ENCODE data around the gene SMAD1.

SMAD1 gene

GRCh38 chr4:145551660-145552059, 70.0 kb downstream of the SMAD1 start:
- peaks cover 11 to 14% of the 10 kb centered on the region in 2 donors for H3K36me3 ChIP-seq (ENCODE audit: control insufficient read depth in 2 of 2, insufficient read depth in 2 of 2, low read length in 2 of 2)
- no peak overlapping the region for H3K9ac ChIP-seq (ENCODE audit: low read depth in 1 of 2, low read length in 2 of 2)
- H3K27ac ChIP-seq (ENCODE audit: low read depth in 2 of 2, low read length in 2 of 2) = no peak overlapping the region
- H3K4me3 ChIP-seq (ENCODE audit: low read length in 2 of 2) = no peak overlapping the region
- no peaks in the 10 kb centered on the region for H3K4me1 ChIP-seq (ENCODE audit: control insufficient read depth in 2 of 2, insufficient read depth in 2 of 2, low read length in 2 of 2)
- H3K27me3 ChIP-seq (ENCODE audit: control insufficient read depth in 2 of 2, insufficient read depth in 2 of 2, low read length in 2 of 2) = no peaks in the 10 kb centered on the region
- H3K9me3 ChIP-seq (ENCODE audit: control insufficient read depth in 2 of 2, low read length in 2 of 2) = no peaks in the 10 kb centered on the region

- Histone ChIP-seq H3K9me3 (ENCODE audit: control insufficient read depth in 2 of 2, low read length in 2 of 2) (no peaks in the 10 kb centered on the region), H3K36me3 (ENCODE audit: control insufficient read depth in 2 of 2, insufficient read depth in 2 of 2, low read length in 2 of 2) (peaks cover 11 to 14% of the 10 kb centered on the region in 2 donors), H3K9ac (ENCODE audit: low read depth in 1 of 2, low read length in 2 of 2) (no peak overlapping the region), H3K27ac (ENCODE audit: low read depth in 2 of 2, low read length in 2 of 2) (no peak overlapping the region), H3K4me3 (ENCODE audit: low read length in 2 of 2) (no peak overlapping the region), H3K27me3 (ENCODE audit: control insufficient read depth in 2 of 2, insufficient read depth in 2 of 2, low read length in 2 of 2) (no peaks in the 10 kb centered on the region), H3K4me1 (ENCODE audit: control insufficient read depth in 2 of 2, insufficient read depth in 2 of 2, low read length in 2 of 2) (no peaks in the 10 kb centered on the region)
Observed at GRCh38 chr4:145552181-145552822, 70.6 kb downstream of the SMAD1 start.

- H3K27ac ChIP-seq (ENCODE audit: low read depth in 2 of 2, low read length in 2 of 2) = no peak overlapping the region
- H3K27me3 ChIP-seq (ENCODE audit: control insufficient read depth in 2 of 2, insufficient read depth in 2 of 2, low read length in 2 of 2) = no peaks in the 10 kb centered on the region
- no peak overlapping the region for H3K9ac ChIP-seq (ENCODE audit: low read depth in 1 of 2, low read length in 2 of 2)
- H3K9me3 ChIP-seq (ENCODE audit: control insufficient read depth in 2 of 2, low read length in 2 of 2) = no peaks in the 10 kb centered on the region
- no peak overlapping the region for H3K4me3 ChIP-seq (ENCODE audit: low read length in 2 of 2)
- H3K4me1 ChIP-seq (ENCODE audit: control insufficient read depth in 2 of 2, insufficient read depth in 2 of 2, low read length in 2 of 2) = no peaks in the 10 kb centered on the region
- peaks cover 9 to 11% of the 10 kb centered on the region in 2 donors for H3K36me3 ChIP-seq (ENCODE audit: control insufficient read depth in 2 of 2, insufficient read depth in 2 of 2, low read length in 2 of 2)
Observed at GRCh38 chr4:145553375-145553774, 71.7 kb downstream of the SMAD1 start.

GRCh38 chr4:145554691-145555090, 73.0 kb downstream of the SMAD1 start:
- Histone ChIP-seq H3K4me3 (ENCODE audit: low read length in 2 of 2) (no peak overlapping the region), H3K36me3 (ENCODE audit: control insufficient read depth in 2 of 2, insufficient read depth in 2 of 2, low read length in 2 of 2) (peaks cover 3 to 12% of the 10 kb centered on the region in 2 donors), H3K27me3 (ENCODE audit: control insufficient read depth in 2 of 2, insufficient read depth in 2 of 2, low read length in 2 of 2) (no peaks in the 10 kb centered on the region), H3K9me3 (ENCODE audit: control insufficient read depth in 2 of 2, low read length in 2 of 2) (no peaks in the 10 kb centered on the region), H3K9ac (ENCODE audit: low read depth in 1 of 2, low read length in 2 of 2) (no peak overlapping the region), H3K27ac (ENCODE audit: low read depth in 2 of 2, low read length in 2 of 2) (no peak overlapping the region), H3K4me1 (ENCODE audit: control insufficient read depth in 2 of 2, insufficient read depth in 2 of 2, low read length in 2 of 2) (no peaks in the 10 kb centered on the region)

GRCh38 chr4:145557720-145558119, 76.1 kb downstream of the SMAD1 start:
- peaks cover 3 to 14% of the 10 kb centered on the region in 2 donors for H3K36me3 ChIP-seq (ENCODE audit: control insufficient read depth in 2 of 2, insufficient read depth in 2 of 2, low read length in 2 of 2)

GRCh38 chr4:145563293-145563985, 81.8 kb downstream of the SMAD1 start:
- Histone ChIP-seq H3K36me3 (ENCODE audit: control insufficient read depth in 2 of 2, insufficient read depth in 2 of 2, low read length in 2 of 2) (peaks cover 0 to 6% of the 10 kb centered on the region in 2 donors), H3K9me3 (ENCODE audit: control insufficient read depth in 2 of 2, low read length in 2 of 2) (no peaks in the 10 kb centered on the region), H3K4me3 (ENCODE audit: low read length in 2 of 2) (no peak overlapping the region), H3K9ac (ENCODE audit: low read depth in 1 of 2, low read length in 2 of 2) (no peak overlapping the region), H3K27ac (ENCODE audit: low read depth in 2 of 2, low read length in 2 of 2) (no peak overlapping the region), H3K4me1 (ENCODE audit: control insufficient read depth in 2 of 2, insufficient read depth in 2 of 2, low read length in 2 of 2) (no peaks in the 10 kb centered on the region), H3K27me3 (ENCODE audit: control insufficient read depth in 2 of 2, insufficient read depth in 2 of 2, low read length in 2 of 2) (peaks cover 0 to 2% of the 10 kb centered on the region in 2 donors)

More at GRCh38 chr4:145557720-145558119, 76.1 kb downstream of the SMAD1 start:
- Histone ChIP-seq H3K27ac (ENCODE audit: low read depth in 2 of 2, low read length in 2 of 2) (no peak overlapping the region), H3K27me3 (ENCODE audit: control insufficient read depth in 2 of 2, insufficient read depth in 2 of 2, low read length in 2 of 2) (no peaks in the 10 kb centered on the region), H3K4me1 (ENCODE audit: control insufficient read depth in 2 of 2, insufficient read depth in 2 of 2, low read length in 2 of 2) (no peaks in the 10 kb centered on the region), H3K9ac (ENCODE audit: low read depth in 1 of 2, low read length in 2 of 2) (no peak overlapping the region), H3K9me3 (ENCODE audit: control insufficient read depth in 2 of 2, low read length in 2 of 2) (no peaks in the 10 kb centered on the region), H3K4me3 (ENCODE audit: low read length in 2 of 2) (no peak overlapping the region)

- peaks cover 0 to 2% of the 10 kb centered on the region in 2 donors for H3K27me3 ChIP-seq (ENCODE audit: control insufficient read depth in 2 of 2, insufficient read depth in 2 of 2, low read length in 2 of 2)
- no peak overlapping the region for H3K27ac ChIP-seq (ENCODE audit: low read depth in 2 of 2, low read length in 2 of 2)
- H3K36me3 ChIP-seq (ENCODE audit: control insufficient read depth in 2 of 2, insufficient read depth in 2 of 2, low read length in 2 of 2) = peaks cover 0 to 3% of the 10 kb centered on the region in 2 donors
- no peaks in the 10 kb centered on the region for H3K4me1 ChIP-seq (ENCODE audit: control insufficient read depth in 2 of 2, insufficient read depth in 2 of 2, low read length in 2 of 2)
- no peaks in the 10 kb centered on the region for H3K9me3 ChIP-seq (ENCODE audit: control insufficient read depth in 2 of 2, low read length in 2 of 2)
- H3K9ac ChIP-seq (ENCODE audit: low read depth in 1 of 2, low read length in 2 of 2) = no peak overlapping the region
- H3K4me3 ChIP-seq (ENCODE audit: low read length in 2 of 2) = no peak overlapping the region
Observed at GRCh38 chr4:145564540-145564939, 82.9 kb downstream of the SMAD1 start.

- Histone ChIP-seq H3K9me3 (ENCODE audit: control insufficient read depth in 2 of 2, low read length in 2 of 2) (no peaks in the 10 kb centered on the region), H3K4me1 (ENCODE audit: control insufficient read depth in 2 of 2, insufficient read depth in 2 of 2, low read length in 2 of 2) (no peaks in the 10 kb centered on the region), H3K27ac (ENCODE audit: low read depth in 2 of 2, low read length in 2 of 2) (no peak overlapping the region), H3K4me3 (ENCODE audit: low read length in 2 of 2) (no peak overlapping the region), H3K9ac (ENCODE audit: low read depth in 1 of 2, low read length in 2 of 2) (no peak overlapping the region), H3K27me3 (ENCODE audit: control insufficient read depth in 2 of 2, insufficient read depth in 2 of 2, low read length in 2 of 2) (peaks cover 0 to 2% of the 10 kb centered on the region in 2 donors), H3K36me3 (ENCODE audit: control insufficient read depth in 2 of 2, insufficient read depth in 2 of 2, low read length in 2 of 2) (no peaks in the 10 kb centered on the region)
Observed at GRCh38 chr4:145565328-145565727, 83.7 kb downstream of the SMAD1 start.

GRCh38 chr4:145566086-145566708, 84.5 kb downstream of the SMAD1 start:
- no peak overlapping the region for H3K9ac ChIP-seq (ENCODE audit: low read depth in 1 of 2, low read length in 2 of 2)
- no peaks in the 10 kb centered on the region for H3K4me1 ChIP-seq (ENCODE audit: control insufficient read depth in 2 of 2, insufficient read depth in 2 of 2, low read length in 2 of 2)
- H3K9me3 ChIP-seq (ENCODE audit: control insufficient read depth in 2 of 2, low read length in 2 of 2) = no peaks in the 10 kb centered on the region
- no peak overlapping the region for H3K27ac ChIP-seq (ENCODE audit: low read depth in 2 of 2, low read length in 2 of 2)
- H3K27me3 ChIP-seq (ENCODE audit: control insufficient read depth in 2 of 2, insufficient read depth in 2 of 2, low read length in 2 of 2) = peaks cover 0 to 2% of the 10 kb centered on the region in 2 donors
- no peaks in the 10 kb centered on the region for H3K36me3 ChIP-seq (ENCODE audit: control insufficient read depth in 2 of 2, insufficient read depth in 2 of 2, low read length in 2 of 2)
- no peak overlapping the region for H3K4me3 ChIP-seq (ENCODE audit: low read length in 2 of 2)

- Histone ChIP-seq H3K4me3 (ENCODE audit: low read length in 2 of 2) (no peak overlapping the region), H3K4me1 (ENCODE audit: control insufficient read depth in 2 of 2, insufficient read depth in 2 of 2, low read length in 2 of 2) (no peaks in the 10 kb centered on the region), H3K9me3 (ENCODE audit: control insufficient read depth in 2 of 2, low read length in 2 of 2) (no peaks in the 10 kb centered on the region), H3K36me3 (ENCODE audit: control insufficient read depth in 2 of 2, insufficient read depth in 2 of 2, low read length in 2 of 2) (no peaks in the 10 kb centered on the region), H3K27ac (ENCODE audit: low read depth in 2 of 2, low read length in 2 of 2) (no peak overlapping the region), H3K27me3 (ENCODE audit: control insufficient read depth in 2 of 2, insufficient read depth in 2 of 2, low read length in 2 of 2) (peaks cover 0 to 2% of the 10 kb centered on the region in 2 donors), H3K9ac (ENCODE audit: low read depth in 1 of 2, low read length in 2 of 2) (no peak overlapping the region)
Observed at GRCh38 chr4:145566768-145567167, 85.1 kb downstream of the SMAD1 start.
